ENCODE data around the gene BTNL9. TPM values are rescaled to one million over a fixed set of nuclear protein-coding genes. Genes with fewer than 3 reads are reported as not detected.
A peak's percentile ranks its signal among the peaks of the same experiment; 100 is the strongest.

Gene BTNL9
- total RNA-seq, 1 donor from 2014 or later, result 0.39 TPM

DNA sequence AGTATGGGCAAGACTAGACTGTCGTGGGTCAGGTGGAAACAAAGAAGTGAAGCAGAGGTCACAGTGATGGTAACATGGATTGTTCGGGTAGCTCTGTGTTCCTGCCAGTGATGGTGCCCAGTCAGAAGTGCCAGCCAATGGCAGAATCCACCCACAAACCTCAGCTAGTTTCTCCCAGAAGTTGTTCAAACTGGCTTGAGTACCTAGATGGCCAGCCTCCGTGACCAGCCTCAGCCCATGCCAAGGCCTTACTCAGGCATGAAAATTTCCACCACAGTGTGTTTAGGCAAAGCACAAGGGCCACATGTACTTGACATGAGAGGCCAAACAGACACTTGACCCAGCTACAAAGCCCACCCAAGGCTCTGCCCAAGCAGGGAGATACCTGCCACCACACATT lies 19.4 kb upstream of the BTNL9 start:
- no peak for DNase-seq (ENCODE audit: extremely low spot score, unreplicated experiment)
- Mint-ChIP-seq H3K9me3 (no peaks in the 10 kb centered on the region), H3K4me3 (no peak overlapping the region), H3K36me3 (no peaks in the 10 kb centered on the region), H3K27ac (no peak overlapping the region), H3K4me1 (ENCODE audit: unreplicated experiment) (no peaks in the 10 kb centered on the region), H3K27me3 (peaks cover 45% of the 10 kb centered on the region)
- TF ChIP-seq, protein P1, sequence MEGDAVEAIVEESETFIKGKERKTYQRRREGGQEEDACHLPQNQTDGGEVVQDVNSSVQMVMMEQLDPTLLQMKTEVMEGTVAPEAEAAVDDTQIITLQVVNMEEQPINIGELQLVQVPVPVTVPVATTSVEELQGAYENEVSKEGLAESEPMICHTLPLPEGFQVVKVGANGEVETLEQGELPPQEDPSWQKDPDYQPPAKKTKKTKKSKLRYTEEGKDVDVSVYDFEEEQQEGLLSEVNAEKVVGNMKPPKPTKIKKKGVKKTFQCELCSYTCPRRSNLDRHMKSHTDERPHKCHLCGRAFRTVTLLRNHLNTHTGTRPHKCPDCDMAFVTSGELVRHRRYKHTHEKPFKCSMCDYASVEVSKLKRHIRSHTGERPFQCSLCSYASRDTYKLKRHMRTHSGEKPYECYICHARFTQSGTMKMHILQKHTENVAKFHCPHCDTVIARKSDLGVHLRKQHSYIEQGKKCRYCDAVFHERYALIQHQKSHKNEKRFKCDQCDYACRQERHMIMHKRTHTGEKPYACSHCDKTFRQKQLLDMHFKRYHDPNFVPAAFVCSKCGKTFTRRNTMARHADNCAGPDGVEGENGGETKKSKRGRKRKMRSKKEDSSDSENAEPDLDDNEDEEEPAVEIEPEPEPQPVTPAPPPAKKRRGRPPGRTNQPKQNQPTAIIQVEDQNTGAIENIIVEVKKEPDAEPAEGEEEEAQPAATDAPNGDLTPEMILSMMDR (conservative IDR thresholded peaks at IDR 0.05), result no peak

GRCh38 chr5:181024245-181025064 lies 15.6 kb upstream of the BTNL9 start:
- DNase-seq (ENCODE audit: extremely low spot score, unreplicated experiment), result no peak
- no peak overlapping the region for H3K4me3 Mint-ChIP-seq
- no peaks in the 10 kb centered on the region for H3K4me1 Mint-ChIP-seq (ENCODE audit: unreplicated experiment)
- no peaks in the 10 kb centered on the region for H3K9me3 Mint-ChIP-seq
- H3K27ac Mint-ChIP-seq, result no peak overlapping the region
- TF ChIP-seq, protein P1 (conservative IDR thresholded peaks at IDR 0.05), result no peak
- H3K27me3 Mint-ChIP-seq, result peaks cover 49% of the 10 kb centered on the region
- no peaks in the 10 kb centered on the region for H3K36me3 Mint-ChIP-seq

GRCh38 chr5:181027452-181028031 lies 12.5 kb upstream of the BTNL9 start:
- TF ChIP-seq, protein P1 (conservative IDR thresholded peaks at IDR 0.05), result no peak
- H3K27ac Mint-ChIP-seq, result no peak overlapping the region

DNA sequence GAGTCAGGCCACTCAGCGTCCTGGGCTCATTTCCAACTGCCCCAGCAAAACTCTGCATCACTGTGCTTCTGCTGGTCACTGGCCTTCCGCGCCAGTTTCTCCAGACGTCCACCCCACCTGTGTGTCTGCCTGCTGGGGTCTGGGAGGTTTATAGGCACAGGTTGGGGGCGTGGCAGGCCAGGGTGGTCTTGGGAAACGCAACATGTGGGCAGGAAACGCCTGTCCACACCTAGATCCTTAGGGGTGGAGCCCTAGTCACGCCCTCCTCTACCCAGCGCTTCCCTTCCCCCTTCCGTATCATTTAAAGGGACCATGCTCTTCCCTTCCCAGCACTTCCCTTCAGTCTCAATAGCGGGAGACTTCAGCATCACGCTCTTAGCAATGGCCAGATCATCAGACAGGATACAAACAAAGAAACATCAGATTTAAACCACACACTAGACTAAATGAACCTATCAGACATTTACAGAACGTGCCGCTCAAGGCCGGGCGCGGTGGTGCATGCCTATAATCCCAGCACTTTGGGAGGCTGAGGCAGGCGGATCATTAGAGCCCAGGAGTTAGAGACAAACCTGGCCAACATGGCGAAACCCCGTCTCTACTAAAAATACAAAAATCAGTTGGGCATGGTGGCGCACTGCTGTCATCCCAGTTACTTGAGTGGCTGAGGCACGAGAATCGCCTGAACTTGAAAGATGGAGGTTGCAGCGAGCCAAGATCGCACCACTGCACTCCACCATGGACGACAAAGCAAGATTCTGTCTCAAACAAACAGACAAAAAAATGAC lies 11.8 kb upstream of the BTNL9 start:
- no peaks in the 10 kb centered on the region for H3K4me1 Mint-ChIP-seq (ENCODE audit: unreplicated experiment)
- peak overlapping the region; percentile 69 for H3K4me3 Mint-ChIP-seq
- H3K36me3 Mint-ChIP-seq, result no peaks in the 10 kb centered on the region
- no peak for DNase-seq (ENCODE audit: extremely low spot score, unreplicated experiment)
- H3K9me3 Mint-ChIP-seq, result peaks cover 5% of the 10 kb centered on the region
- TF ChIP-seq, protein P1 (conservative IDR thresholded peaks at IDR 0.05), result no peak
- no peak overlapping the region for H3K27ac Mint-ChIP-seq
- H3K27me3 Mint-ChIP-seq, result peaks cover 67% of the 10 kb centered on the region

More at GRCh38 chr5:181027452-181028031, 12.5 kb upstream of the BTNL9 start:
- Mint-ChIP-seq H3K4me3 (no peak overlapping the region), H3K9me3 (peaks cover 5% of the 10 kb centered on the region), H3K36me3 (no peaks in the 10 kb centered on the region), H3K27me3 (peaks cover 62% of the 10 kb centered on the region), H3K4me1 (ENCODE audit: unreplicated experiment) (no peaks in the 10 kb centered on the region)
- no peak for DNase-seq (ENCODE audit: extremely low spot score, unreplicated experiment)

DNA sequence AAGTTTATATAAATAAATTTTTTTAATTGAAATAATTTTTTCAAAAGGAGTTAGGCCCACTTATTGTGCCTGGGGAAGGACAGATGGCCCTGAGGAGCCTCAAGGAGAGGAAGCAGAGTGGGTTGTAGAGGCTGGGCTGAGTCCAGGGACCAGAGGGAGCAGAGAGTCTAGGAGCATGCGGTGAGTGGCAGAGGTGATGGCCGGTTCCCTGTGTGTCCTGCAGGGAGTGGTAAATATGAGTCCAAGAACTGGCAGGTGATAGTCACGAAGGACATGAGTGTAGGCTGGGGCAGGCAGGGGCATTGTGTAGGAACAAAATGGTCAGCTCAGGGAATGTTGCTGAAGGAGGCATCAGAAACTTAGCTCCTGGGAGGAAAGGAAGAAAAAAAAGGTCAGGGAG lies 8.3 kb upstream of the BTNL9 start:
- Mint-ChIP-seq H3K27me3 (peaks cover 74% of the 10 kb centered on the region), H3K9me3 (peaks cover 5% of the 10 kb centered on the region), H3K4me1 (ENCODE audit: unreplicated experiment) (no peaks in the 10 kb centered on the region), H3K4me3 (no peak overlapping the region), H3K36me3 (no peaks in the 10 kb centered on the region), H3K27ac (no peak overlapping the region)
- TF ChIP-seq, protein P1 (conservative IDR thresholded peaks at IDR 0.05), result no peak
- no peak for DNase-seq (ENCODE audit: extremely low spot score, unreplicated experiment)
